Fibroblast of lung (primary cell): Measurements from ENCODE around the gene NKAIN2. TPM values are rescaled to one million over a fixed set of nuclear protein-coding genes. Genes with fewer than 3 reads are reported as not detected.

Experiments used
- DNase-seq, 2 donors: peaks; one replicate each; pipeline versions ENCODE4 v3.0.0 to v3.0.0-alpha.2; 2010; ENCODE audit warnings: low read depth in 2 of 2
- H2AFZ ChIP-seq: 2 replicates; pipeline ENCODE4 v1.5.1; 2012; ENCODE audit warnings: low read length, control low read depth, inconsistent platforms
- H3K27ac ChIP-seq: 2 replicates; pipeline ENCODE4 v1.5.1; 2011; ENCODE audit warnings: low read length, control low read depth; ENCODE audit not compliant: insufficient read depth
- H3K27me3 ChIP-seq: 2 replicates; pipeline ENCODE4 v1.5.1; 2011; ENCODE audit warnings: mild to moderate bottlenecking, low read length; ENCODE audit not compliant: control insufficient read depth, insufficient read depth
- H3K36me3 ChIP-seq: 2 replicates; pipeline ENCODE4 v1.5.1; 2011; ENCODE audit warnings: low read length; ENCODE audit not compliant: control insufficient read depth, insufficient read depth
- H3K4me1 ChIP-seq: 2 replicates; pipeline ENCODE4 v1.5.1; 2011; ENCODE audit warnings: low read length; ENCODE audit not compliant: control insufficient read depth, insufficient read depth; ENCODE audit errors: extremely low read depth
- H3K4me2 ChIP-seq: 2 replicates; pipeline ENCODE4 v1.5.1; 2011; ENCODE audit warnings: low read length, control low read depth; ENCODE audit not compliant: insufficient read depth; ENCODE audit errors: extremely low read depth
- H3K4me3 ChIP-seq, 4 experiments: fragments of 200-600 bp in 1 of 4; sonication (generic) in 1 of 4; replicated peaks in 1 of 4; 2 replicates each; pipeline ENCODE4 v1.5.1; 2011 to 2016; ENCODE audit warnings: low read length in 4 of 4, low read depth in 3 of 4, mild to moderate bottlenecking in 3 of 4, control low read depth in 2 of 4, inconsistent platforms in 1 of 4, mixed read lengths in 1 of 4; ENCODE audit not compliant: insufficient read depth in 1 of 4; ENCODE audit errors: control extremely low read depth in 1 of 4
- H3K79me2 ChIP-seq: 2 replicates; pipeline ENCODE4 v1.5.1; 2012; ENCODE audit warnings: mild to moderate bottlenecking, low read length, inconsistent platforms; ENCODE audit not compliant: control insufficient read depth, insufficient read depth
- H3K9ac ChIP-seq: 2 replicates; pipeline ENCODE4 v1.5.1; 2011; ENCODE audit warnings: mild to moderate bottlenecking, low read length, control low read depth; ENCODE audit not compliant: insufficient read depth
- H3K9me3 ChIP-seq: 2 replicates; pipeline ENCODE4 v1.5.1; 2012; ENCODE audit warnings: low read depth, low read length; ENCODE audit not compliant: control insufficient read depth, insufficient read depth
- H4K20me1 ChIP-seq: 2 replicates; pipeline ENCODE4 v1.5.1; 2011; ENCODE audit warnings: low read length; ENCODE audit not compliant: control insufficient read depth, insufficient read depth; ENCODE audit errors: extremely low read depth
- EZH2 ChIP-seq: IDR thresholded peaks from 2 replicates; pipeline ENCODE4 v1.5.1; 2012; ENCODE audit warnings: low read length, control low read depth, mild to moderate bottlenecking; ENCODE audit errors: missing control alignments
- polyA plus RNA-seq, 2 donors: library from polyadenylated mRNA; depleted of rRNA in 1 of 2; stranded (reverse) in 1 of 2; unstranded in 1 of 2; fragments of >200 nt; gene quantifications; 2 replicates each; pipeline ENCODE4 v1.2.1, GENCODE V29; 2011 to 2012; ENCODE audit warnings: missing spikeins in 1 of 2
- total RNA-seq: library from RNA; depleted of rRNA; stranded (reverse); fragments of >200 nt; gene quantifications from 2 replicates; pipeline ENCODE4 v1.2.1, GENCODE V29; 2014
- TF ChIP-seq, protein P1 (sequence below), 2 donors: IDR thresholded peaks in 1 of 2; conservative IDR thresholded peaks in 1 of 2; 1 replicate in 1 of 2; 2 replicates in 1 of 2; pipeline ENCODE4 v1.5.1; 2011 to 2012; ENCODE audit warnings: low read length in 2 of 2, control low read depth in 1 of 2, inconsistent platforms in 1 of 2, low read depth in 1 of 2, mild to moderate bottlenecking in 1 of 2

NKAIN2 gene
- total and polyA plus RNA-seq, 2 donors (not counting 1 experiment from before 2014, with no cell fraction given): not detected

DNA sequence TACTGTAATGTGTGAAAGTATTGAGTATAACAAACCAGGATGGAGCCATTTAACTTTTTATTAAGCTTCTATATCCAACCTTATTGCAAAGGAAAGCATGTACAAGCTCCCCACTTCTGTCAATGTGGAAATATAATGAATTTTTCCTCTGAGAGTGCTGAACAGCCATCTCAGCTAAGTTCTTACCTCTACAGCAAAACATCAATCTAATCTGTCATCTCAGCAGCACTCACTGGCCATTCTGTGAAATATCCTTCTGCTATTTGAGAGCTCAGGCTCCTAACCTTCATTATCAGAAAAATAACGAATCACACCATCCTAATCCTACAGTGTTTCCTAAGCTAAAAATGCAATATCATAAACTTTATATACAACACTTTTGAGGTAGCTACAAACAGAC, 964.6 kb downstream of the NKAIN2 start:
- Histone ChIP-seq H4K20me1 (no peaks in the 10 kb centered on the region), H3K4me3 (no peak overlapping the region), H3K27me3 (no peaks in the 10 kb centered on the region), H3K4me1 (no peaks in the 10 kb centered on the region), H3K27ac (no peak overlapping the region), H2AFZ (no peak overlapping the region), H3K9me3 (no peaks in the 10 kb centered on the region), H3K4me2 (no peak overlapping the region), H3K36me3 (no peaks in the 10 kb centered on the region), H3K79me2 (no peaks in the 10 kb centered on the region), H3K9ac (no peak overlapping the region)
- no peak for DNase-seq
- no peak for TF ChIP-seq EZH2
- TF ChIP-seq, protein P1, sequence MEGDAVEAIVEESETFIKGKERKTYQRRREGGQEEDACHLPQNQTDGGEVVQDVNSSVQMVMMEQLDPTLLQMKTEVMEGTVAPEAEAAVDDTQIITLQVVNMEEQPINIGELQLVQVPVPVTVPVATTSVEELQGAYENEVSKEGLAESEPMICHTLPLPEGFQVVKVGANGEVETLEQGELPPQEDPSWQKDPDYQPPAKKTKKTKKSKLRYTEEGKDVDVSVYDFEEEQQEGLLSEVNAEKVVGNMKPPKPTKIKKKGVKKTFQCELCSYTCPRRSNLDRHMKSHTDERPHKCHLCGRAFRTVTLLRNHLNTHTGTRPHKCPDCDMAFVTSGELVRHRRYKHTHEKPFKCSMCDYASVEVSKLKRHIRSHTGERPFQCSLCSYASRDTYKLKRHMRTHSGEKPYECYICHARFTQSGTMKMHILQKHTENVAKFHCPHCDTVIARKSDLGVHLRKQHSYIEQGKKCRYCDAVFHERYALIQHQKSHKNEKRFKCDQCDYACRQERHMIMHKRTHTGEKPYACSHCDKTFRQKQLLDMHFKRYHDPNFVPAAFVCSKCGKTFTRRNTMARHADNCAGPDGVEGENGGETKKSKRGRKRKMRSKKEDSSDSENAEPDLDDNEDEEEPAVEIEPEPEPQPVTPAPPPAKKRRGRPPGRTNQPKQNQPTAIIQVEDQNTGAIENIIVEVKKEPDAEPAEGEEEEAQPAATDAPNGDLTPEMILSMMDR (conservative IDR thresholded peaks at IDR 0.05 in 1 of 2, IDR thresholded peaks at IDR 0.05 in 1 of 2; ENCODE audit: low read depth in 1 of 2, low read length in 2 of 2): no peak

DNA sequence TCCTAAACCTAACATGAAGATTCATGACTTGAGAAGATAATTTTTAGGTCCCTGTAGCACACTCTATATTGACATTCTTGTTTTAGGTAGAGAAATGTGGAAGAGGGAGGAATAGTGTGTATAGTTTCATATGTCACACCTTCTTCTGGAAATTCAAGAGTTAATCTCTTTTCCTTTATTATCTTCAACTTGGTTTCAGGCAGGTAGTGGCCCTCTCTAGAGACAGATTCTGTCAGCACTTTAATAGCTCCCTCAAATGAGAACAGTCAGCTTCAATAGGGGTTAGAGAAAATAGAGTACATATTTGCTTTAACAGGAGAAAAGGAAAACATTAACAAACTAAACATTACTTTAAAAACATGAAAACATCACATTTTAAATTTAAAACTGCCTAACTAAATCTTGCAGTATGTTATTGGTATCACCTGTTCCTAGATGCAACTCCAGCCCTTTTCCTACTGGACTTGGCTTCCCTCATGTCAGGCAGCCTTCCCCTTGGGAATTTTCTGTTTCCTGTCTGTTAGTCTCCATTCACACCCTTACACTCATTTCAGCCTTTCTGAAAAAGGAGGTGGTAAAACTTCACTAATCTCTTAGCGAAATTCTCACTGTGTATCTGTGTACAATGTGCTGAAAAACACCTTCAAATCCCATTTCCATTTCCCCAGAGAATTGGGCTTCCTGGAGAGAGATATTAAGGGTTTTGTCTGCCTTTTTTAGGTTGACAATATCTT, 966.3 kb downstream of the NKAIN2 start:
- no peak overlapping the region for H3K27ac ChIP-seq
- H4K20me1 ChIP-seq: no peaks in the 10 kb centered on the region
- no peak for DNase-seq

DNA sequence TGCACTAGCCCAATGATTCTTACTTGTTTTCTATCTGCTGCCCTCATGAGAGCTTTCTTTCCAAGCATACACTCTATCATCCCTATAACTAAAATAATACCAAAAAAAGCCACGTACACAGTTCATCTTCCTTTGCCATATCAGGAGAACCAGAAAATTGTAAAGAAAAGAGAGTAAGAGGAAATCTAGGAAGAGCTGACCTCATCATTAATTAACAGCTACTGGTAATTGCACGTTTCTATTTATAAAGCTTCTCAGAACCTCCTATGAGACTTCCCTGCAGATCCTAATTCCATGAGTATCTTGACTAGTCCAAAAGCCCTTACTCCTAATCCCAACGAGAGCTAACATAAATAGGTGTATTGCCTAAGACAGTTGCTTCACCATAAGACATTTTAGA, 967.1 kb downstream of the NKAIN2 start:
- Histone ChIP-seq H4K20me1 (no peaks in the 10 kb centered on the region), H3K36me3 (no peaks in the 10 kb centered on the region), H3K9ac (no peak overlapping the region), H3K4me2 (no peak overlapping the region), H3K27me3 (no peaks in the 10 kb centered on the region), H3K9me3 (no peaks in the 10 kb centered on the region), H3K27ac (no peak overlapping the region), H2AFZ (no peak overlapping the region), H3K79me2 (no peaks in the 10 kb centered on the region), H3K4me1 (no peaks in the 10 kb centered on the region), H3K4me3 (no peak overlapping the region)
- DNase-seq: no peak
- TF ChIP-seq EZH2: no peak
- TF ChIP-seq, protein P1 (conservative IDR thresholded peaks at IDR 0.05 in 1 of 2, IDR thresholded peaks at IDR 0.05 in 1 of 2; ENCODE audit: low read depth in 1 of 2, low read length in 2 of 2): no peak

More for the DNA sequence above, 966.3 kb downstream of the NKAIN2 start:
- no peak overlapping the region for H3K4me3 ChIP-seq
- no peaks in the 10 kb centered on the region for H3K4me1 ChIP-seq
- H3K4me2 ChIP-seq: no peak overlapping the region
- no peaks in the 10 kb centered on the region for H3K79me2 ChIP-seq
- no peak for TF ChIP-seq EZH2
- TF ChIP-seq, protein P1 (conservative IDR thresholded peaks at IDR 0.05 in 1 of 2, IDR thresholded peaks at IDR 0.05 in 1 of 2; ENCODE audit: low read depth in 1 of 2, low read length in 2 of 2): no peak
- no peaks in the 10 kb centered on the region for H3K36me3 ChIP-seq
- no peaks in the 10 kb centered on the region for H3K9me3 ChIP-seq
- no peak overlapping the region for H3K9ac ChIP-seq
- no peaks in the 10 kb centered on the region for H3K27me3 ChIP-seq
- H2AFZ ChIP-seq: no peak overlapping the region
